Measurements from ENCODE around the gene SESN1.

DNA sequence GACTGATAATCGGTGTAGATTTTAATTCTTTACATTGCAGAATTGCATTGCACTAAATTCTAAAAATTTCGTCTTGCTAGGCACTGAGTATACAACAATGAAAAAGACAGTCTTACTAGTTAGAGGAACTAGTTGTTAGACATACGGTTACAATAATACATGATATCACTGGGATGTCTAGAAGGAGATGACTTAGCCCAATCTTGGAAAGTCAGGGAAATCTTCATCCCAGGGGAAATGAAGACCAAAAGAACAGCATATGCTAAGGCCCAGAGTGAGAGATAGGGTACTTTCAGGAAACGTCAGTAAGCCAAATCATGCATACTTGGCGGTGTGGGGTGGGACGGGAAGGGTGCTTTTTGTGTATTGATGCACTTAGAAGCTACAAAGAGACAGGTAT, 1.6 kb upstream of the SESN1 start:
- TF ChIP-seq CTCF (IDR thresholded peaks at IDR 0.05) (no peak), POLR2A (IDR thresholded peaks at IDR 0.05) (no peak), EP300 (IDR thresholded peaks at IDR 0.05) (no peak)

Data from tibial nerve (tissue), 4 donors.